ENCODE results near the gene UNC5A.

UNC5A gene

GRCh38 chr5:176810081-176810597 lies at the start of gene UNC5A:
Gene UNC5A (plus strand): TSS chr5:176810559. CDS start chr5:176810751, 192 bp downstream.
- H3K4me3 ChIP-seq (ENCODE audit: low read depth, low read length), result peak within 1 kb of the TSS; percentile 78
- H3K9ac ChIP-seq (ENCODE audit: low read length), result no peak within 1 kb of the TSS
- no peaks in the 10 kb centered on the region for H3K9me3 ChIP-seq (ENCODE audit: control insufficient read depth, insufficient read depth, low read depth, low read length)
- H3K36me3 ChIP-seq (ENCODE audit: control insufficient read depth, insufficient read depth, low read length), result no peaks in the 10 kb centered on the region
- peaks cover 14% of the 10 kb centered on the region for H3K4me1 ChIP-seq (ENCODE audit: control insufficient read depth, insufficient read depth, low read length)
- peaks cover 93% of the 10 kb centered on the region for H3K27me3 ChIP-seq (ENCODE audit: control insufficient read depth, insufficient read depth, low read length)
- no peak within 1 kb of the TSS for H3K27ac ChIP-seq (ENCODE audit: low read depth, low read length)

GRCh38 chr5:176761755-176762154 lies 48.6 kb upstream of the UNC5A start:
- Histone ChIP-seq H3K9me3 (ENCODE audit: control insufficient read depth, insufficient read depth, low read depth, low read length) (peaks cover 3% of the 10 kb centered on the region; the same call in 1 of the 2 replicates), H3K36me3 (ENCODE audit: control insufficient read depth, insufficient read depth, low read length) (no peaks in the 10 kb centered on the region), H3K4me1 (ENCODE audit: control insufficient read depth, insufficient read depth, low read length) (no peaks in the 10 kb centered on the region; the same call in 1 of the 2 replicates), H3K27ac (ENCODE audit: low read depth, low read length) (no peak overlapping the region), H3K27me3 (ENCODE audit: control insufficient read depth, insufficient read depth, low read length) (no peaks in the 10 kb centered on the region), H3K9ac (ENCODE audit: low read length) (no peak overlapping the region), H3K4me3 (ENCODE audit: low read depth, low read length) (no peak overlapping the region)

- Histone ChIP-seq H3K9ac (ENCODE audit: low read length) (no peak overlapping the region), H3K4me3 (ENCODE audit: low read depth, low read length) (no peak overlapping the region), H3K36me3 (ENCODE audit: control insufficient read depth, insufficient read depth, low read length) (no peaks in the 10 kb centered on the region), H3K27ac (ENCODE audit: low read depth, low read length) (no peak overlapping the region), H3K4me1 (ENCODE audit: control insufficient read depth, insufficient read depth, low read length) (no peaks in the 10 kb centered on the region; the same call in 1 of the 2 replicates), H3K9me3 (ENCODE audit: control insufficient read depth, insufficient read depth, low read depth, low read length) (peaks cover 3% of the 10 kb centered on the region; the same call in 1 of the 2 replicates), H3K27me3 (ENCODE audit: control insufficient read depth, insufficient read depth, low read length) (no peaks in the 10 kb centered on the region)
These were observed 47.9 kb upstream of the UNC5A start for GRCh38 chr5:176762489-176762888.

GRCh38 chr5:176765687-176766086 lies 44.7 kb upstream of the UNC5A start:
- H3K27ac ChIP-seq (ENCODE audit: low read depth, low read length), result no peak overlapping the region
- no peak overlapping the region for H3K4me3 ChIP-seq (ENCODE audit: low read depth, low read length)
- H3K9ac ChIP-seq (ENCODE audit: low read length), result no peak overlapping the region
- H3K4me1 ChIP-seq (ENCODE audit: control insufficient read depth, insufficient read depth, low read length), result no peaks in the 10 kb centered on the region; the same call in 1 of the 2 replicates
- H3K27me3 ChIP-seq (ENCODE audit: control insufficient read depth, insufficient read depth, low read length), result no peaks in the 10 kb centered on the region
- no peaks in the 10 kb centered on the region for H3K36me3 ChIP-seq (ENCODE audit: control insufficient read depth, insufficient read depth, low read length)
- peaks cover 3% of the 10 kb centered on the region; the same call in 1 of the 2 replicates for H3K9me3 ChIP-seq (ENCODE audit: control insufficient read depth, insufficient read depth, low read depth, low read length)

GRCh38 chr5:176768174-176768970 lies 42.0 kb upstream of the UNC5A start:
- Histone ChIP-seq H3K4me1 (ENCODE audit: control insufficient read depth, insufficient read depth, low read length) (no peaks in the 10 kb centered on the region), H3K9ac (ENCODE audit: low read length) (no peak overlapping the region), H3K27me3 (ENCODE audit: control insufficient read depth, insufficient read depth, low read length) (no peaks in the 10 kb centered on the region), H3K4me3 (ENCODE audit: low read depth, low read length) (no peak overlapping the region), H3K36me3 (ENCODE audit: control insufficient read depth, insufficient read depth, low read length) (no peaks in the 10 kb centered on the region), H3K9me3 (ENCODE audit: control insufficient read depth, insufficient read depth, low read depth, low read length) (no peaks in the 10 kb centered on the region), H3K27ac (ENCODE audit: low read depth, low read length) (no peak overlapping the region)

GRCh38 chr5:176769911-176770310 lies 40.4 kb upstream of the UNC5A start:
- H3K4me1 ChIP-seq (ENCODE audit: control insufficient read depth, insufficient read depth, low read length), result peaks cover 7% of the 10 kb centered on the region
- no peak overlapping the region for H3K27ac ChIP-seq (ENCODE audit: low read depth, low read length)
- H3K4me3 ChIP-seq (ENCODE audit: low read depth, low read length), result no peak overlapping the region
- no peaks in the 10 kb centered on the region; the same call in 1 of the 2 replicates for H3K27me3 ChIP-seq (ENCODE audit: control insufficient read depth, insufficient read depth, low read length)
- H3K9me3 ChIP-seq (ENCODE audit: control insufficient read depth, insufficient read depth, low read depth, low read length), result no peaks in the 10 kb centered on the region
- H3K36me3 ChIP-seq (ENCODE audit: control insufficient read depth, insufficient read depth, low read length), result no peaks in the 10 kb centered on the region
- H3K9ac ChIP-seq (ENCODE audit: low read length), result no peak overlapping the region

- H3K9ac ChIP-seq (ENCODE audit: low read length), result no peak overlapping the region
- no peaks in the 10 kb centered on the region for H3K36me3 ChIP-seq (ENCODE audit: control insufficient read depth, insufficient read depth, low read length)
- no peaks in the 10 kb centered on the region for H3K9me3 ChIP-seq (ENCODE audit: control insufficient read depth, insufficient read depth, low read depth, low read length)
- H3K4me3 ChIP-seq (ENCODE audit: low read depth, low read length), result no peak overlapping the region
- H3K27me3 ChIP-seq (ENCODE audit: control insufficient read depth, insufficient read depth, low read length), result no peaks in the 10 kb centered on the region; the same call in 1 of the 2 replicates
- no peak overlapping the region for H3K27ac ChIP-seq (ENCODE audit: low read depth, low read length)
- peaks cover 10% of the 10 kb centered on the region for H3K4me1 ChIP-seq (ENCODE audit: control insufficient read depth, insufficient read depth, low read length)
These were observed 39.9 kb upstream of the UNC5A start for GRCh38 chr5:176770431-176770830.

GRCh38 chr5:176771102-176771845 lies 39.1 kb upstream of the UNC5A start:
- no peak overlapping the region for H3K27ac ChIP-seq (ENCODE audit: low read depth, low read length)
- H3K4me1 ChIP-seq (ENCODE audit: control insufficient read depth, insufficient read depth, low read length), result peaks cover 10% of the 10 kb centered on the region
- no peak overlapping the region for H3K9ac ChIP-seq (ENCODE audit: low read length)
- no peaks in the 10 kb centered on the region for H3K36me3 ChIP-seq (ENCODE audit: control insufficient read depth, insufficient read depth, low read length)
- no peaks in the 10 kb centered on the region; the same call in 1 of the 2 replicates for H3K27me3 ChIP-seq (ENCODE audit: control insufficient read depth, insufficient read depth, low read length)
- no peaks in the 10 kb centered on the region for H3K9me3 ChIP-seq (ENCODE audit: control insufficient read depth, insufficient read depth, low read depth, low read length)
- H3K4me3 ChIP-seq (ENCODE audit: low read depth, low read length), result no peak overlapping the region

GRCh38 chr5:176772271-176773210 lies 37.8 kb upstream of the UNC5A start:
- H3K4me1 ChIP-seq (ENCODE audit: control insufficient read depth, insufficient read depth, low read length), result peaks cover 10% of the 10 kb centered on the region
- H3K9ac ChIP-seq (ENCODE audit: low read length), result no peak overlapping the region
- no peaks in the 10 kb centered on the region for H3K9me3 ChIP-seq (ENCODE audit: control insufficient read depth, insufficient read depth, low read depth, low read length)
- H3K27me3 ChIP-seq (ENCODE audit: control insufficient read depth, insufficient read depth, low read length), result no peaks in the 10 kb centered on the region; the same call in 1 of the 2 replicates
- H3K27ac ChIP-seq (ENCODE audit: low read depth, low read length), result no peak overlapping the region
- no peaks in the 10 kb centered on the region for H3K36me3 ChIP-seq (ENCODE audit: control insufficient read depth, insufficient read depth, low read length)
- H3K4me3 ChIP-seq (ENCODE audit: low read depth, low read length), result no peak overlapping the region

GRCh38 chr5:176773408-176774035 lies 36.8 kb upstream of the UNC5A start:
- Histone ChIP-seq H3K4me1 (ENCODE audit: control insufficient read depth, insufficient read depth, low read length) (peaks cover 10% of the 10 kb centered on the region), H3K9me3 (ENCODE audit: control insufficient read depth, insufficient read depth, low read depth, low read length) (no peaks in the 10 kb centered on the region), H3K4me3 (ENCODE audit: low read depth, low read length) (no peak overlapping the region), H3K27me3 (ENCODE audit: control insufficient read depth, insufficient read depth, low read length) (no peaks in the 10 kb centered on the region; the same call in 1 of the 2 replicates), H3K9ac (ENCODE audit: low read length) (no peak overlapping the region), H3K27ac (ENCODE audit: low read depth, low read length) (no peak overlapping the region), H3K36me3 (ENCODE audit: control insufficient read depth, insufficient read depth, low read length) (no peaks in the 10 kb centered on the region)
